GM19239 (cell line): Measurements from ENCODE around the gene DHRS13.
"Not testable (repeated sequence)": the region's sequence is repeated elsewhere in the genome, so short reads cannot be mapped to it uniquely, and the experiment has no call there.

ENCODE experiments used
- DNase-seq: peaks from one replicate; pipeline ENCODE4 v3.0.0; 2011; ENCODE audit warnings: low spot score; ENCODE audit not compliant: insufficient read length
- FAIRE-seq: peaks from 2 replicates; lab custom pipeline; 2011; peaks lifted over from hg19 to GRCh38; lab: Jason Lieb, UNC

The DHRS13 gene

DNA sequence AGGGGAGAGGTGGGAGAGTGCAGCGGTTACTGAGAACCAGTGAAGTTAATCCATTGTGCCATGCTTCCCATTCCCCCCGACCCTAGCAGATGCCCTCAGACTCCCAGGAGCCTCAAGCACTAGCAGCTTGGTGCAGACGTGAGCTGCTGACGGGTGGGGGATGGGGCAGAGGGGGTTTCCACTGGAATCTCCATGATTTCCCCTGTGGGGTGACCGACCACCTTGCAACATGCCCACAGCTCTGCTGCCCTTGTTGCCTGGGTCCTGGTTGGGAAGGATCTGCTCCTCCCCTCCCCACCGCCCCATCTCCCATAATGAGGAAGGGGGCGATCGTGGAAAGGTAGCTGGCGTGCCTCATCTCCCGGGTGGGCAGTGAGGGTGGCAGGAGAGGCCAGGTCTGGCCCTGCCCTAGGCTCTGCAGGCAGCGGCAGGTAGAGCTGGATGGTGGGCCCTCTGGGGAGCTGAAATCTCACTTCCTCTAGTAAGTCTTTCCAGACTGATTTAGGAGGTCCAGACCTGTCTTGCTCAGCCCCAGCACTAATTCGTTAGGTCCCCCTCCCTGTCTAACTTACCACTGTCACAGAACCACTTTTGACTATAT lies 14.9 kb downstream of the DHRS13 start:
- peak; percentile 39 for FAIRE-seq
- no peak for DNase-seq

DNA sequence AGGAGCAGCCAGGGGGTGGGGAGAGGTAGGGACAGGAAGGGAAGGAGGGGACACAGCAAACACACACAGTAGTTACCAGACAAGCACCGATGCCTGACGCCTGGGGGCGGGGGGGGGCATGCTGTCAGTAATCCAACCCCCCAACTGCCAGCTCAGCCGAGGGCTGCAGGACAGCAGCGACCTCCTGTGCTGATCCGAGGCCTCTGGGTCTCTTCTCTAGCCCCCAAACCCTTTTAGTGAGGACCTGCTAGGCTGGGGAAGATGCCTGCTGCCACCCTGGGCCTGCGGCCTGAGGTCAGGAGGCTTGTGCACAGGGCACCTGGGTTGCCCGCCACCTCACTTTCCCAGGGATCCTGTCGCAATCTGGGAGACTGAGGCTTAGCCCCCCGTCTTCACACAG lies 16.9 kb downstream of the DHRS13 start:
- FAIRE-seq = no peak

GRCh38 chr17:28885363-28885762 lies 17.5 kb downstream of the DHRS13 start:
- FAIRE-seq = no peak
- DNase-seq = no peak

More for the DNA sequence above, 16.9 kb downstream of the DHRS13 start:
- DNase-seq = no peak

DNA sequence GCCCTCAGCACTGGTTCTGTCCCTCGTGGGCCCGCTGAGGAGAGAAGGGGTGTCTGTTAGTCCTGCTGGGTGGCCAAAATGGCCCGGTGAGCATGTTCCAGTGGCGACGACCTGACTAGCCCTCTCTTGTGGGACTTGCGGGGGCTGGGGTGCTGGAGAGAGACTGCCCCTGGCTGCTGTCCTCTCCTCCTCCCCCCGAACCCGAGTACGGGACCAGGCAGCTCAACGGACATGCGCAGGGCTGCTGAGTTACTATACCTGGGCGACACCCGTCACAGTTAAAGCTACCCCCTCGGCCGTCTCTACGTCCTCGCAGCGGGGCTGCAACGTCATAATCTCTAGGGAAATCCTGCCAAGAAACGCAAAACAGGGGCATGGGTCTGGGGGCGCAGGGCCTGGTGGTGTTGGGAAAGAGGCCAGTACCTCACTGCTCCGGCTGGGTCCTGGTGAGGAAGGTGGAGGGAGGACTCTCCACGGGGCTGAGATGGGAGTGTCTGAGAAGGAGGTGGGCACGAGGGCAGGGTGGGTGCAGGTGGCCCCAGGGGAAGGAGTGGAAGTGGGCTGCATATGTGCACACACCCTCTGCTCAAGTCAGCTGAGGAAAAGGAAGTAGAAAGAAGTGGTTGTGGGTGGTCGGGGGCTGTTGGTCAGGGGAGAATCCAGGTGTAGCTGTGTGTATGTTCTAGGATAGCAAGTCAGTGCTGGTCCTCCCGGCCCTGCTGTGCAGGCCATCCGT lies 18.7 kb downstream of the DHRS13 start:
- DNase-seq (no peak), FAIRE-seq (no peak)

- DNase-seq (no peak), FAIRE-seq (no peak)
Observed at GRCh38 chr17:28882154-28882895, 20.6 kb downstream of the DHRS13 start.

DNA sequence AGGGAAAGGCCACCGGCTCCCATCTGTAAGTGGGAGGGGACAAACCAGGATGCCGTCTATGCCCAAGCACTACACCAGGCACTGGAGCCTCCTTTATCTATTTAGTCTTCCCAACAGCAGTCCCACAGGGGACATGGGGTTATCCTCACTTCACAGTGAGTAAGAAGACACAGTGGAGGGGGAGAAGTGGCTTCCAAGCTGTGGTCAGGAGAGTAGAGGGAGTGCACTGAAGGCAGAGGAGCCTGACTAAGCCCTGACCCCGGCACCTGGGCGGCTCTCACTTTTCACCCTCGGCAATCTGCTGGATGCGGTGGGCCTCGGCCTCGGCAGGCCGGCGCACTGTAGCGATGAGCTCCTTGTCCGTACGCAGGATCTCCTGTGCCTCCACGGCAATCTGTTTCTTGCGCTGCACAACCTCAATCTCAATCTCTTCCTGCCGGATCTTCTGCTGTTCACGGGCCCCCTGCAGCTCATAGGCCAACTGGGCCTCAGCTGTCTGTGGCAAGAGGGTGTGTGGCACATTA lies 21.3 kb downstream of the DHRS13 start:
- no peak for FAIRE-seq
- no peak for DNase-seq

GRCh38 chr17:28880572-28880945 lies 22.3 kb downstream of the DHRS13 start:
- no peak for FAIRE-seq

DNA sequence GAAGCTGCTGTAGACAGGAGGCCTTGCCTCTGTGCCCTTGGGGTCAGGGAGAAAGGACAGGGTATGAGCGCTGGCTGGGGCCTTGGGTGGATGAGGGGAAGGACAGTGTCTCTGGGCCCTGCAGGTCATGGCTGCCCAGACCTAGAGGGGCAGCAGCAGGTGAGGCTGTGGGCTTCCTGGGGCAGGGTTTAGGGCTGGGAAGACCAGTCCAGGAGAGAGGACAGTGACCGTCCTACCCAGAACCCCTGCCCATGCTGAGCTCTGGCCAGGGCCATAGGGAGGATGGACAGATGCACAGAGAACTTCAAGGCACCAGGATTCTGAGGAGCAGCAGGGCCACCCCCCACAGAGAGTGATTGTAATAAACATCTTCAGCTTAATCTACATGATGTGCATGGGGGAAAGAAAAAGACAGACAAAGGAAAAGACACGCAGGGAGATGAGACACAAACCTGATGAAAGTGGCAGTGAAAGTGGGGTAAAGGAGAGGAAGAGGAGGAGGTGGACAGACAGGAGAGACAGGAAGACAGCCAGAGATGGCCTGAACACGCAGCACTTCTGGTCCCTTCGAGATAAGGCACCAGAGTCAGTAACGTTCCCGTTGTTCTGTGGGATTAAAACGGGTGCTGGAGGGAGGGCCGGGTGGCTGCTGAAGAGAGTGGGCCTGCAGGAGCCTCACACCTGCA lies 22.9 kb downstream of the DHRS13 start:
- DNase-seq (no peak), FAIRE-seq (no peak)

More at GRCh38 chr17:28880572-28880945, 22.3 kb downstream of the DHRS13 start:
- DNase-seq = no peak

- DNase-seq (no peak), FAIRE-seq (no peak)
Observed at GRCh38 chr17:28878981-28879380, 23.9 kb downstream of the DHRS13 start.

GRCh38 chr17:28878158-28878910 lies 24.5 kb downstream of the DHRS13 start:
- DNase-seq (no peak), FAIRE-seq (no peak)

- not testable (repeated sequence) for FAIRE-seq, DNase-seq
Observed at GRCh38 chr17:28877150-28877711, 25.6 kb downstream of the DHRS13 start.

GRCh38 chr17:28875848-28876550 lies 26.9 kb downstream of the DHRS13 start:
- DNase-seq (no peak), FAIRE-seq (no peak)

DNA sequence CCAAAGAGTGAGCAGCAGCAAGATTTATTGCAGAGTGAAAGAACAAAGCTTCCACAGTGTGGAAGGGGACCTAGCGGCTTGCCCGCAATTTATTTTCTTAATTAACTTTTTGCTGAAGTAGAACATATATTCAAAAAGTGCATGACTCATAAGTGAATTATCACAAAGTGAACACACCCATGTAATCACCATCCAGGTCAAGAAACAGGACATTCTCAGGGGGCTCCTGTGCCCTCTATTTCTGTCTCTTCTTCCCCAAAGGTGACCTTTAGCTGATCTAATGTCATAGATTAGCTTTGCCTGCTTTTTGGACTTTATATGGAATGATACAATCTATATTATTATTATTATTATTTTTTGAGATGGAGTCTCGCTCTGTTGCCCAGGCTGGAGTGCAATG lies 28.1 kb downstream of the DHRS13 start:
- no peak for FAIRE-seq
- no peak for DNase-seq

DNA sequence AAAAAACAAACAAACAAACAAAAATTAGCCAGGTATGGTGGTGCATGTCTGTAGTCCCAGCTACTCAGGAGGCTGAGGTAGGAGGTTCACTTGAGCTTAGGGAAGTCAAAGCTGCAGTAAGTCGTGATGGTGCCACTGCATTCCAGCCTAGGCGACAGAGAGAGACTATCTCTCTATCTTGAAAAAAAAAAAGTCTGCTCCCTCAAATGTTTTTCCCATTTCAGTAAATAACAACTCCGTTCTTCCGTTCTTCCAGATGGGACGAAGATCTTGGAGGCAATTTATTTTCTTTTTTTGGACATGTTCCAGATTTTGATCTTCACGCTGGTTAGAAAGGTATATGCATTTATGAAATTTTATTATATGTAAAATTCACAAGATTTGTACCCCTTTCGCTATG lies 29.0 kb downstream of the DHRS13 start:
- DNase-seq (no peak), FAIRE-seq (no peak)

- peak; percentile 86 for DNase-seq
Observed at GRCh38 chr17:28871056-28871579, 31.8 kb downstream of the DHRS13 start.

GRCh38 chr17:28867276-28867675 lies 35.6 kb downstream of the DHRS13 start:
- no peak for FAIRE-seq
- DNase-seq = no peak

More at GRCh38 chr17:28871056-28871579, 31.8 kb downstream of the DHRS13 start:
- FAIRE-seq = peak; percentile 100

GRCh38 chr17:28865946-28866752 lies 36.7 kb downstream of the DHRS13 start:
- FAIRE-seq = no peak
- no peak for DNase-seq
